ENCODE results near the gene ZNF669.

- no peak for TF ChIP-seq ZNF384 (IDR thresholded peaks at IDR 0.05)
- no peak for TF ChIP-seq HDGF (IDR thresholded peaks at IDR 0.05; ENCODE audit: borderline replicate concordance)
- TF ChIP-seq SP1 (IDR thresholded peaks at IDR 0.05), result no peak
- TF ChIP-seq BHLHE40 (IDR thresholded peaks at IDR 0.05; ENCODE audit: borderline replicate concordance), result no peak
- no peak for TF ChIP-seq PKNOX1 (IDR thresholded peaks at IDR 0.05)
- TF ChIP-seq ELF4 (IDR thresholded peaks at IDR 0.05), result no peak
- no peak for TF ChIP-seq FOXM1 (IDR thresholded peaks at IDR 0.05; ENCODE audit: borderline replicate concordance)
- TF ChIP-seq TARDBP (IDR thresholded peaks at IDR 0.05), result no peak
- TF ChIP-seq CTBP1 (IDR thresholded peaks at IDR 0.05; ENCODE audit: borderline replicate concordance), result no peak
- no peak for TF ChIP-seq LEF1 (IDR thresholded peaks at IDR 0.05; ENCODE audit: borderline replicate concordance)
- no peak for TF ChIP-seq SUZ12 (IDR thresholded peaks at IDR 0.05)
- TF ChIP-seq ARNT (IDR thresholded peaks at IDR 0.05), result no peak
- no peak for TF ChIP-seq NFRKB (IDR thresholded peaks at IDR 0.05)
- no peak for TF ChIP-seq FOXK2 (IDR thresholded peaks at IDR 0.05)
Observed at GRCh38 chr1:247100676-247101279, 3.4 kb downstream of the ZNF669 start.
